HG03469 (cell line): ENCODE data around the gene PTPRN2.
"Not testable (repeated sequence)": the region's sequence is repeated elsewhere in the genome, so short reads cannot be mapped to it uniquely, and the experiment has no call there.

ENCODE experiments used
- ATAC-seq: cut with Tn5 transposase; IDR thresholded peaks from one replicate; pipeline ENCODE4 v1.9.1; 2021; ENCODE audit warnings: mild to moderate bottlenecking, moderate library complexity, moderate number of reproducible peaks; ENCODE audit not compliant: unreplicated experiment

PTPRN2 gene

GRCh38 chr7:158050441-158050977 is 537.1 kb downstream of the PTPRN2 start:
- no peak for ATAC-seq

DNA sequence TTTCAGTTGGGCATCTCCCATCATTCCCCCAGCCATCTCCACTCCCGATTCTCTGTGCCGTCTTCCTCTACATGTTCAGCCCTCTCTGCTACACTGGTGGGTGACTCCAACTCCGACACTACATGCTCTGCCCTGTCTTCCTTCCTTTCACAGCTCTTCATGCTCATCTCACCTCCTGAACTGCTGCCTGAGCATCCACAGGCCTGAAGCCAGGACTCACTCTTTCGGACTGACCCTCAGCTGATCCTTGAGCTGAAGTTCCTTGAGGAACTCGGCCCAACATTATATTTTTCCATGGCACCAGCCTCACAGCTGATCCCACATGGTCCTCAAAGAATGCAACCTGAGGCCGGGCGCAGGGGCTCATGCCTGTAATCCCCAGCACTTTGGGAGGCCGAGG is 538.4 kb downstream of the PTPRN2 start:
- ATAC-seq = no peak

DNA sequence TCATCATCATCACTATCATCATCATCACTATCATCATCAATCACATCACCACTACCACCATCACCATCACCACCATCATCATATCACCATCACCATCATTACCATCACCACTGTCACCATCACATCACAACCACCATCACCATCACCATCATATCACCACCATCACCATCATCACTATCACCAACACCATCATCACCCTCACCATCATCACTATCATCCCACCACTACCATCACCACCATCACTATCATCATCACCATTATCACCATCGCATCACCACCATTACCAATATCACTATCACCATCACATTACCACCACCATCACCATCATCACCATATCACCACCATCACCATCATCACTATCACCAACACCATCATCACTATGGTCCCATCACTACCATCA is 539.1 kb downstream of the PTPRN2 start:
- no peak for ATAC-seq

GRCh38 chr7:158047391-158048059 is 540.1 kb downstream of the PTPRN2 start:
- ATAC-seq = no peak

DNA sequence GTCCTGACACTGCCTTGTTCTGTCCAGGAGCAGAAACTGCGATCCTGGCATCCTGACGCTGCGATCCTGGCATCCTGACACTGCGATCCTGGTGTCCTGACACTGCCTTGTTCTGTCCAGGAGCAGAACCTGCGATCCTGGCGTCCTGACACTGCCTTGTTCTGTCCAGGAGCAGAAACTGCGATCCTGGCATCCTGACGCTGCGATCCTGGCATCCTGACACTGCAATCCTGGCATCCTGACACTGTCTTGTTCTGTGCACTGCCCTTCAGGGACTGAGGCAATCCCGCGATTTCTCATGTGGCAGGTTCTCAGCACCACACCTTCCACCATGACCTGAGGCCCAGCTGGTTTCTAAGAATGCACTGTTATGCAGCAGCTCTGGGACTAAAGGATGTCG is 541.4 kb downstream of the PTPRN2 start:
- ATAC-seq = not testable (repeated sequence)

- ATAC-seq = no peak
Measured at GRCh38 chr7:158044482-158044823, 543.2 kb downstream of the PTPRN2 start.

GRCh38 chr7:158043551-158044481 is 543.8 kb downstream of the PTPRN2 start:
- ATAC-seq = no peak

- ATAC-seq = no peak
Measured at GRCh38 chr7:158042156-158042880, 545.3 kb downstream of the PTPRN2 start.

- no peak for ATAC-seq
Measured at GRCh38 chr7:158040199-158040598, 547.4 kb downstream of the PTPRN2 start.

DNA sequence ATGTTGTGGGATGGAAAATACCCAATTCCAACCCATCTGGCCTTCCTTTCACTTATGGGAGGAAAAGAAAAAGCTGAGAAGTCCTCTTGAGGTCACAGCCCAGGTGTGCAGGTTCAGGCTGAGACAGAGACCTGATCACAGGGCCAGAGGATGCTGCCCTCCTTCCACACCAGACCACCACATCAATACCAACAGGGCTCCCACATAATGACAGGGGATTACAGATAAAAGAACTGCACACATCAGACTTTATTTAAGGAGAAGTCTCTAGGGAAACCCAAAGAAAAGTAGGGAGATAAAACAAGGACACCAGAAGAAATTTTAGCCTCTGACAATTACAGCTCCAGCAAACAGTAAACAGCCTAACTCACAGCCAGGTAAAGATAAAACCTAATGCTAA is 548.4 kb downstream of the PTPRN2 start:
- no peak for ATAC-seq

- ATAC-seq = no peak
Measured at GRCh38 chr7:158037211-158037610, 550.4 kb downstream of the PTPRN2 start.

DNA sequence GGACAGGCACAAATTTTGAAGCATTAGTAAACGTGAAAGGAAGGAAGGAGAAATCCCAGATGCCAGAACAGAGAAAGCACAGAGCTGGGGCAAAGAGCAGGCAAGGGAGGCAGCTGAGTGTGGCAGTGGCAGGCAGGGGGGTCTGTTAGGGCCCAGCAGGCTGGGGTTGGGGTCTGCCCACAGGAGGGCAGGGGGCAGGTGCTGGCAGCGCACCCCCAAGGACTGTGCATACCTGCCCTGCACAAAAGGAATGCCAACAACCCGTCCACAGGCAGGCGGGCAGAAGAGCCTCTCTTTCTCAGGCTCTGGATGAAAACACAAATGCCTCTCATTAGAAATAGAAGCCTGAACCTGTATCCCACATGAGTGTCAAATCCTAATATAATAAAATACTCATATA is 552.3 kb downstream of the PTPRN2 start:
- no peak for ATAC-seq

DNA sequence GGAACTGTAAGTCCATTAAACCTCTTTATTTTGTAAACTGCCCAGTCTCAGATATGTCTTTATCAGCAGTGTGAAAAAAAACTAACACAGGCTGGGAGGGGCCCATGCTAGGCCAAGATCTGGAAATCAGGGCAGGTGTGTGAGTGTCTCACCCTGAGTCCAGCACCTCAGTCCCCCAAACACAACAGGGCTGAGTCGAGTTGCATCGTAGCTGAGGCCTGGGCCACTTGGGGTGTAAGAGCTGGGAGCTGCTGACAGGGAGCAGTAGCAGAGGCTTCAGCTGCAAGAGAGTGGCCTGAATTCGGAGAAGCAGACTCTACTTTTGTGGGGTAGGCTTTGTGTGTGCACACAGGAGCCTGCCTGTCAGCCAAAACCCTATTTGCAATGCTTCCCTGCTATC is 553.1 kb downstream of the PTPRN2 start:
- no peak for ATAC-seq

DNA sequence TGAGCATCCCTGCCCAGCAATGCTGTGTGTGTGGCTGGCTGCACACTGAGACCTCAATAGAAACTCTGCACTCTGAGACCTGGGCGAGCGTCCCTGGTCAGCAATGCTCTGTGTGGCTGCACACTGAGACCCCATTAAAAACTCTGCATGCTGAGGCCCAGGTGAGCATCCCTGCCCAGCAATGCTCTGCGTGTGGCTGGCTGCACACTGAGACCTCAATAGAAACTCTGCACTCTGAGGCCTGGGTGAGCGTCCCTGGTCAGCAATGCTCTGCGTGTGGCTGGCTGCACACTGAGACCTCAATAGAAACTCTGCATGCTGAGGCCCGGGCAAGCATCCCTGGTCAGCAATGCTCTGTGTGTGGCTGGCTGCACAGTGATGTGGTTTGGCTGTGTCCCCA is 553.7 kb downstream of the PTPRN2 start:
- ATAC-seq = not testable (repeated sequence)

GRCh38 chr7:158033196-158033595 is 554.4 kb downstream of the PTPRN2 start:
- ATAC-seq = no peak

- ATAC-seq = no peak
Measured at GRCh38 chr7:158032561-158033115, 555.0 kb downstream of the PTPRN2 start.

DNA sequence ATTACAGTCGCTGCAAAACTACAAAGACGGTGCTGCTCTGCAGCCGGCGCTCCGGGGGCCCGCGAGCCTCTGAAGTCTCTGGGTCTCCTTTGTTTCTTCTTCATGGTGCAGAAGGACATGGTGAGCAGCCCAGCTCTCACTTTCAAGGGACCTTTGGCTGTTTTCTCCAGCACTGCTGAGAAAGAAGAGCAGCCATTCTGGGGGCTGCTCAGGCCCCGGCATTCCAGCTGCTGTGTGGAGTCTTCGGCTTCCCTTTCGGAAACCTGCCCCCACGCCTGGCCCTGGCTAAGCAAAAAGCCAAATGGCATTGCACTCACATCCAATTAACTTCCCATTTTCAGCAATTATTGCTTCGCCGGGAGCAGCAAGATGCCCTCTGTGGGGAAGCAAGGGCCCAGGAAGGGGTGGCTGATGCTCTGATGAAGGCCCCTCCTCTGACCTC is 555.7 kb downstream of the PTPRN2 start:
- ATAC-seq = no peak

GRCh38 chr7:158030566-158030965 is 557.1 kb downstream of the PTPRN2 start:
- ATAC-seq = no peak

DNA sequence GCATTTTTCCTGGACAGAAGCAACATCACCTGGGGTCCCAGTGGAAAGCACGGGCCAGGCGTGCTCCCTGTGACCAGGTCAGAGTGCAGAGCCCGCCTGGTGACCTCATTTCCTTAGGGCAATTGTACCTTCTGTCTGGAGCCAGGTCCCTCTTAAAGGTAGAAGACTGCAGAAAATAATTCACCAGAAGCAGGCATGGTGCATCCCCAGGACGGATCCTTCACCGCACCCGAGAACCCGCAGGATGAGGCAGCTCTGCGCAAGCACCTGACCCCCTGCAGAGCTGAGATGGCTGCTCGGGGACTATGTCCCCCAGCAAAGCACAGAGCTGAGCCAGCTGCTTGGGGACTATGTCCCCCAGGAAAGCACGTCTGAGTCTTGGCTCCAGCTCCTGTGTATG is 557.6 kb downstream of the PTPRN2 start:
- no peak for ATAC-seq

DNA sequence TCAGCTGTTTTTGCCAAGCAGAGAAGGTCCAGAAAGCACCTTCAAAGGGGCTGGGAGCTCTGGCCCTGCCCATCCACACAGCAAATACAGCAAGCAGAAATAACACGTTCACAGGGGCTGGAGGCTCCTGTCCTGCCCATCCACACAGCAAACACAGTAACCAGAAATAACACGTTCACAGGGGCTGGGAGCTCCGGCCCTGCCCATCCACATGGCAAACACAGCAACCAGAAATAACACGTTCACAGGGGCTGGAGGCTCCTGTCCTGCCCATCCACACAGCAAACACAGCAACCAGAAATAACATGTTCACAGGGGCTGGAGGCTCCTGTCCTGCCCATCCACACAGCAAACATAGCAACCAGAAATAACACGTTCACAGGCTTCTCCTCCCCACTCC is 558.1 kb downstream of the PTPRN2 start:
- no peak for ATAC-seq

- no peak for ATAC-seq
Measured at GRCh38 chr7:158028971-158029370, 558.7 kb downstream of the PTPRN2 start.
